ENCODE results near the gene OR1I1.

DNA sequence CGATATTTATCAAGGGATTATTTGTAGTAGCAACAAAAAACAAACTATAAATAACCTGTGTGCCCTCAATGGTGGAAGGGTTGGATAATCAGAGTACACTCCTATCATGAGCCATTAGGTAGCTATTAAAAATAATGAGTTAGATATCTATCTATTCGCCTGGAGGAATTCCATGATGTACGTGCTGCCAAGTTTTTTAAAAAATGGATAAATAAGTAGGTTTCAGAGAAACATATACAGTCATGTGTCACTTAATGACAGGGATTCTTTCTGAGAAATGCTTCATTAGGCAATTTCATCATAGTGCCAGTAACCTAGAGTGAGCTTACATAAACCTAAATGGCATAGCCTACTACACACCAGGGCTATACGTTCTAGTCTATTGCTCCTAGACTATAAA is 6.2 kb upstream of the OR1I1 start:
- TF ChIP-seq EZH2 (IDR thresholded peaks at IDR 0.05; ENCODE audit: borderline replicate concordance, low read depth, low read length, severe bottlenecking) = no peak
- no peak for TF ChIP-seq CTCF (IDR thresholded peaks at IDR 0.05; ENCODE audit: borderline replicate concordance, extremely low read depth, low read length, poor library complexity, severe bottlenecking)
